H7 (cell line): ENCODE results near the gene SUN5. TPM values are rescaled to one million over a fixed set of nuclear protein-coding genes. Genes with fewer than 3 reads are reported as not detected.

ENCODE experiments used
- DNase-seq: peaks from one replicate; pipeline ENCODE4 v3.0.0; 2012
- H3K27me3 ChIP-seq: 2 replicates; pipeline ENCODE4 v1.6.0; 2011; ENCODE audit warnings: mild to moderate bottlenecking, low read length; ENCODE audit not compliant: control insufficient read depth, insufficient read depth
- H3K36me3 ChIP-seq: replicated peaks from 2 replicates; pipeline ENCODE4 v1.5.1; 2011; ENCODE audit warnings: low read length; ENCODE audit not compliant: control insufficient read depth, insufficient read depth
- H3K4me3 ChIP-seq: 2 replicates; pipeline ENCODE4 v1.5.1; 2011; ENCODE audit warnings: low read depth, mild to moderate bottlenecking, control low read depth, low read length, moderate library complexity; ENCODE audit not compliant: insufficient read depth
- total RNA-seq: library from RNA; depleted of rRNA; stranded (reverse); fragments of >200 nt; shearing (Covaris generic); gene quantifications from 2 replicates; pipeline ENCODE4 v1.2.3, GENCODE V29; 2014

Gene SUN5
- total RNA-seq, 1 experiment from 2014 or later = not detected

DNA sequence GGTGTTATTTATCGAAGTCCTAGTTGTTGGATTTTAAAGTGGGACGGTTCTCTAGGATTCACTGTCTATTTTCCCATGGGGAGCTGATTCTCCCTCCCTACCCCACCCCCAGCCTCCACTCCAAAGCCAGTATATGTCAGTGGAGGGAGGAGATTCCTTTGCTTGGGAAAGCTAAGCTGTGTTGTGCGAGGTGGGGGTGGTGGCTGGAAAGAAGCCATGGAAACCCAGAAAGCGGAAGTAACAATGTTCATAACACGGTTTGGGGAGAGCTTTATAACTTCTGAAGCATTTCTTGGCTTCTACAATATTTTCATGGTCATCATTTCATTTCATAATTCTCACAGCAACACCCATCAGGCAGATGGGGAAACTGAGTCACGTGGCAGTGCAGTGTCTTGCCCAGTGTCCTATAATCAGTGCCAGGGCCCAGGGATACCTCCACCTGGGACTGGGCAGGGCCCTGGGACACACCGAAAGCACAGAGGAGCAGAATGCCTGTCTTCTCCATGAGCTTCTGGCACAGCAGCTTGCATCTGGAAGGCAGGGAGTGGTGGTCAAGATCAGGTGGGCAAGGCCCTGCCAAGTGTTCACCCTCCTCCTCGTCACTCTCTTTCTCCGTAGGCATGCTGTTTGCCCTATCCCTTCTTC lies 4.5 kb downstream of the SUN5 start:
- Histone ChIP-seq H3K36me3 (no peaks in the 10 kb centered on the region), H3K4me3 (no peak overlapping the region), H3K27me3 (no peaks in the 10 kb centered on the region)
- no peak for DNase-seq

DNA sequence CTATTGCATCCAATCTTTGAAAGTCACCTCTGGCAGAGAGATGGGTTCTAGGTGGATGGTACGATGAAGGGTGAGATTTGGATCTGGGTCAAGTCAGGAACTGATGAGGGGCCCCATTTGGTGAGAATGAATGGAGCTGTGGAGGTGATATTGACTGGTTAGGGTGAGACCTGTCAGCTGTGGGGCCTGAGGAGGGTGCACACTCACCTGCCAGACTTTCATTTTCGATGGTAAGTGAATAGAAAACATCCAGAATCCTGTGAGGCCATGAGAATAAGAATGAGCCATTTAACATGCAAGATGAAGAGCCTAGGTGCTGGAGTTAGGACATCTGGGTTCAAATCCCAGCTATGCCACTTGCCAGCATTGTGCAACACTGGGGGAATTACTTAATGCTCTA lies 6.8 kb downstream of the SUN5 start:
- Histone ChIP-seq H3K4me3 (no peak overlapping the region), H3K36me3 (no peaks in the 10 kb centered on the region), H3K27me3 (no peaks in the 10 kb centered on the region)
- no peak for DNase-seq

DNA sequence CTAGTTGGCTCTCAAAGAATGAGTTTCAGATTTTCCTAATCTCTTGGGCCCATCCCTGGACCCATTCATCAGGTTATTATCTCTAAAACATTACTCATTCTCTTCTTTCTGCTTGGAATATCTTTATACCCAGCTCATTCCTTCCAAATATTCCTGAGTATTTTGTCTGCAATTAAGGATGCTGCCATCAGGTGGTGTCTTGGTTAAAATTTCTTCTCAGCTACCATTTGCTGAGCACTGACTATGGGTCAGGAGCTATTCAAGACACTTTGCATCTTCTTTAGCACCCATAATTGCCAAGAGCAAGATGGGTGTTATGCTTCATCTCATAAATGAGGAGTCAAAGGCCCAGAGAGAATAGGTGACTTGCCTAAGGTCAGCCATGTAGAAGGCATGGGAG lies 8.4 kb downstream of the SUN5 start:
- H3K36me3 ChIP-seq = no peaks in the 10 kb centered on the region
- H3K4me3 ChIP-seq = no peak overlapping the region
- no peaks in the 10 kb centered on the region for H3K27me3 ChIP-seq
- DNase-seq = no peak

DNA sequence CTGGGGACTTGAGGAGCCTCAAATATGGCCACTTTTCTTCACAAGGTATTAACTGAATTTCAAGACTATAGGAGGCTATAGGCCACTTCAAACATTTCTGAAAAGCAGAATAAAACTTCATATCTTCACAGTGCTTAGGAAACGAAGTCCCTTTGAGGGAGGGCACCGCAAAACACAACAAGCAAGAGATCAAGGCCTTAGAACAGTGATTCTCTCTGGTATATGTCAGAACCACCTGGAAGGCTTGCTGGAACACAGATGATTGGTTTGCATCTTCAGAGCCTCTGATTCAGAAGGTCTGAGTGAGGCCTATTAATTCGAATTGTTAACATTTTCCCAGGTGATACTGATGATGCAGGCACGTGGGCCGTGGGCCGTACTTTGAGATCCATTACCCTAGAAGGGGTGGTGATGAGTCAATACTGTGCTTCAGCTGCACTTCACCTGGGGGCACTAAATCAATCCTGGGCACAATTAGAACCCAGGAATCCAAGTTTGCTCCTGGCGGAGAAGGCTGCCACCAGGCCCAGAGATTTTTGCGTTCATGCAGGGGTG lies 10.7 kb downstream of the SUN5 start:
- H3K4me3 ChIP-seq = no peak overlapping the region
- H3K27me3 ChIP-seq = no peaks in the 10 kb centered on the region
- DNase-seq = no peak
- no peaks in the 10 kb centered on the region for H3K36me3 ChIP-seq

DNA sequence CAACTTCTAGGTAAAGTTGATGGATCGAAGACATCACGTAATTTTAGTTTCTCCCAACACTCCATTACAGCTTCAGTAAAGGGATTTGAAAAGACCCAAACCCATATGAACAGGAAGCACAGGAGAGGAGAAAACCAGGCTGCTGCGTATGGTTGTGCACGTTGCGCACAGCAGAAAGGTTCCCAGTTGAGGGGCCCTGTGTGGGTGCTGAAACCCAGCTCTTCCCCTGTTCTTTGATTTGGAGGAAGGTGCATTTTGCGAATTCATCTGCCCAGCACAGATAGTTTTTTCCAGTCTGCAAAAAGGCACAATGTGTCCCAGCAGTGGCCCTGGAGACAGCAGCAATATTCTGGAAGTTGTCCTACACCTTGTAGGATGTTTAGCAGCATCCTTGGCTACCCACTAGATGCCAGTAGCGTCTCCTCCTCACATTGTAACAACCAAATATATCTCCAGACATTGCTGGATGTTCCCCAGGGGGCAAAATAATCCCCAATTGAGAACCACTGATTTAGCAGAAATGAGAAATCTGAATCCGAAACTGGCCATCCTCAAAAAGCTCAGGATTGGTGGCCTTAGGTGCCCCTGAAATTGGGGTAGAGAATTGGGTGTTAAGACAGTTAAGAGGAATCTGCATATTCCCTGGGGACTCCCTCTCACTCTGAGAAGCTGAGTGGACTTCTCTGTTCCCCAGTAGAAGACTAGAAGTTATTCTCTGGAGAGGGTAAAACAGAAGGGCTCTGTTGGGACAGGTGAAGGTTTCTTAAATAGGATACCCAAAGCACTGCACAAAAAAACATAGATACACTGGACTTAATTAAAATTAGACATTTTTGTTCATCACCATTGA lies 12.2 kb downstream of the SUN5 start:
- no peak overlapping the region for H3K4me3 ChIP-seq
- no peaks in the 10 kb centered on the region for H3K36me3 ChIP-seq
- H3K27me3 ChIP-seq = no peaks in the 10 kb centered on the region
- no peak for DNase-seq

DNA sequence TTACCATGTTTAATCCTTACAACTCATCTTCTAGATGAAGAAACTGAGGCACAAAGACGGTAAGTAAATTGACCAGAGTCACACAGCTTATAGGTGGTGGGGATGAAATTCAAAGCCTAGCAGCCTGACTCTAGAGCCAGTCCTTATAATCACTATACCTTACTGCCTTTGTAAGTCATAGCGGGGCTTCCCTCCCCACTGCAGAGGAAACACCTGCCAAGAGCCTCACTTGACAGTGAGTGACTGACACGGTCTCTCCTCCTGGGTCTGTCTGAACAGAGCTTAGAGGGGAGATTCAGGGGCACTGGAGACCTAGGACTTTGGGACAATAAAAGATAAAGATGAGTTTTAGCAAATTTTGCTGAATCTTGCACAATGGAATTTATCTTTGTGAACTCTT lies 12.8 kb downstream of the SUN5 start:
- Histone ChIP-seq H3K36me3 (no peaks in the 10 kb centered on the region), H3K27me3 (no peaks in the 10 kb centered on the region), H3K4me3 (no peak overlapping the region)
- DNase-seq = no peak

DNA sequence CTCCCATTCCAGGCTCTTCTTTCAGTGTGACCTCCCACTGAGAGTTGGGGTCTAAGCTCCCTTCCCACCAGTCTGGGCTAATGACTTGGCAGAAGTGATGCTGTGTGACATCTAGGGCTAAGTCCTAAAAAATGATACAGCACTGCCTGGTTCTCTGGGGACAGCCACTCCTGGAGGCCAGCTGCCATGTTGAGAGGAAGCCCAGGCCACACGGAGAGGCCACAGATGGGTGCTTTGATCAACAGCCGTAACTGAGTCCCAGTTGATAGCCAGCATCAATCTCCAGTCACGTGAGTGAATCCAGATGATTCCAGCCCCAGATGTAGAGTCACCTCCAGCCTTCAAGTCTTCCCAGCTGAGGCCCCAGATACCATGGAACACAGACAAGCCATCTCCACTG lies 13.8 kb downstream of the SUN5 start:
- no peak for DNase-seq
- Histone ChIP-seq H3K4me3 (no peak overlapping the region), H3K36me3 (no peaks in the 10 kb centered on the region), H3K27me3 (no peaks in the 10 kb centered on the region)

DNA sequence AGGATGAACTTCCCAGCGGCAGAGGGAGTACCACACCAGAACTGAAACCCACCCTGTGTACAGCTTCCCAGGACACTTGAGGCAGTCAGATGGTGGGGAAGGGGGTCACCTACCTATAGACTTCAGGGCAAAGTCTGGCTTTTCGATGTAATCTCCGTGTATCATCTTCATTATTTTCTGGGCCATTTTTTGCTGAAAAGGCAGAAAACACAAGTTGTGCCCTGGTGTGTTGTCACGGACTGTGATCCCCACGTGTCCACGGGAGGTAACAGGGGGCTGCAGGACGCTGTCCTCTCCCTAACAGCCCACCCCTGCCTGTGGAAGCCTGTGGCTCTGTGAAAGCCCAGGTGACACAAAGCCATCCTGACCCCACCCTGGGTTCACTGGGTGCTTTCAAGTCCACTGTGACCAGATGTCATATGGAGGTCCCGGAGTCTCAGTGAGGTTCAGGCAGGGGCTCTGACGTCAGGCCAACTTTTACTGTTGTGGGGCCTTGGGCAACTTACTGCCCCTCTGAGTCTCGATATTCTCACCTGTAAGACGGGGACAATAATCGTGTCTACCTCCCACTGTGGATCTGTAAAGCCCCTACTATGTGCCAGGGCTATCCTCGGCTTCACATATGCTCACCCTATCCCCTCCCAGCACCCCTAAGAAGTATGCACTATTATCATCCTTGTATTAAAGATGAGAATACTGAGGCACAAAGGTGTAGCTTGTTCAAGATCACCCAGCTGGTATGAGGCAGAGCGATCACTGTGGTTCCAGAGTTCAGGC lies 14.5 kb downstream of the SUN5 start:
- Histone ChIP-seq H3K27me3 (no peaks in the 10 kb centered on the region), H3K36me3 (no peaks in the 10 kb centered on the region), H3K4me3 (no peak overlapping the region)
- DNase-seq = no peak

DNA sequence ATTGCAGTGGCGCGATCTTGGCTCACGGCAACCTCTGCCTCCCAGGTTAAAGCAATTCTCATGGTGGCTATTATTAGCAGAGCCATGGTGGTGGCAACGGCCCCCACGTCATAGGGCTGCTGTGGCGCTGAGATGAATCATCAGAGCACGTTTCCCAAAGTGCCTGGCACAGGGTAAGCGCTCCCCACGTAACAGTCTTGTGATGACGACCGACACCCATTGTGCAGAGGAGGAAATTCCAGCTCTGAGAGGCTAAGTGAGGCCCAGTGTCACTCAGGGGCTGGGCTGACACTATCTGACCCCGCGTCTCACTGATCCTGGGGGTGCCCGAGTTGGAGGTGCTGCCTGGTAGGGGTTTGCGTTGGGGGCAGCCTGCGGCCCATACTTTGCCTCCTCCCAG lies 16.2 kb downstream of the SUN5 start:
- no peaks in the 10 kb centered on the region for H3K27me3 ChIP-seq
- H3K4me3 ChIP-seq = no peak overlapping the region
- no peak for DNase-seq
- no peaks in the 10 kb centered on the region for H3K36me3 ChIP-seq

DNA sequence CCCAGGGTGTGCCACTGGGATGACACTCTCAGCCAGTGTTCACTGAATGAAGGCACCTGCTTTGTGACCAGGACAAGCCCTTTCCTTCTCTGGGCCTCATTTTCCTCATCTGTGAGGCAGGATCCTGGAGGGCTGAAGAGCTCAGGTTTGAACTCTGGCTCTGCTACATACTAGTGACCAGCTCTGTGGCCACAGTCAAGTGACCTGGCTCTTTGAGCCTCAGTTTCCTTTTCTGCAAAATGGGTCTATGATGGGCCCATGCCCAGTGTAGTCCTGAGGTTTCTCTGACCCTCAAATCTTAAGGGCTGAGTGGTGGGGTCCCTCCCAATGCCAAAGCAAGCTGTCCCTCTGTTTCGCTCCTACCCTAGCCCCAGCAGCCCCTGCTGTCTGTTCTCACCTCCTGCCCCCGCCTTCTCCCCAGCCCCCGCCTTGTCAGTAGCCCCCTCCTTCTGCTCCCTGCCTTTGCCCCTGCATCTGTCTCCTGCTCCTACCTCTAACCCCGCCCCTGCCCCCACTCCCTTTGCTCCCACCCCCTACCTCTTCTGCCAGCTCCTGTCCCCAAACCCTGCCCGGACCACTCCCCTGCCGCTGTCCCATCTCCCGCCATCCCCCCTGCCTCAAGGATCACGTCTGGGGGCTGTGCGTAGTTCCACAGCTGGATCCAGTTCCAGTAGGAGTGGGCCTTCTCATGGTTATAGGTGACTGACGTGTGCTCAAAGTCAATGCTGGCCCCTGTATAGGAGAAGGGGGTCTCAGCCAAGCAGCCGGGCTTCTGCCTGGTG lies 17.0 kb downstream of the SUN5 start:
- no peak for DNase-seq
- no peaks in the 10 kb centered on the region for H3K27me3 ChIP-seq
- no peaks in the 10 kb centered on the region for H3K36me3 ChIP-seq
- H3K4me3 ChIP-seq = no peak overlapping the region

DNA sequence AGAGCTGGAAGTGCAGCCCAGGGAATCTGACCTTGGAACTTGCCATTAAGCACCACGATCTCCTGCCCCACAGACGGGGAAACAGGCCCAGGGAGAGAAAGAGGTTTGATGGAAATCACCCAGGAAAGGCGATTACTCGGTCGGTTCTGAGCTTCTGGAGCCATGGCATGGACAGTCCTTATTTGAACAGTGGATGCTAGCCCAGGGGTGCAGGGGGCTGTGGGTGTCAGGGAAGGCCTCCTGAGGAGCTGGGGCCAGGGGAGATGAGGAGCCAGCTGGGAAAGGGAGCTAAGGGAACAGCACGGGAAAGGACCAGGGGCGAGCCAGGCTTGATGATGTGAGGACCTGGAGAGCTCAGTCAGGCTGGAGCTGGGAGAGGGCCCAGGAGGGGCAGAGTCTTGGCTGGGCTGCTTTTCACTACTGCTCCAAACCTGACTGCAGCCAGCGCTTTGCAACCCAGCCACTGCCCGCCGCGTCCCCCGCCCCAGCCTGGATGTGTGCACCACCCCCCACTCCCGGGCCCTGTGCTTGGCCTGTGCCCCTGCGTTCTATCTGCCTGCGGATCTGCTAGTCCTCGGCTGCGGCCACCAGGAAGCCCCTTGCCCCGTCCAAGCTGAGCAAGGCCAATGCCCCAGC lies 17.8 kb downstream of the SUN5 start:
- Histone ChIP-seq H3K36me3 (no peaks in the 10 kb centered on the region), H3K4me3 (no peak overlapping the region)

DNA sequence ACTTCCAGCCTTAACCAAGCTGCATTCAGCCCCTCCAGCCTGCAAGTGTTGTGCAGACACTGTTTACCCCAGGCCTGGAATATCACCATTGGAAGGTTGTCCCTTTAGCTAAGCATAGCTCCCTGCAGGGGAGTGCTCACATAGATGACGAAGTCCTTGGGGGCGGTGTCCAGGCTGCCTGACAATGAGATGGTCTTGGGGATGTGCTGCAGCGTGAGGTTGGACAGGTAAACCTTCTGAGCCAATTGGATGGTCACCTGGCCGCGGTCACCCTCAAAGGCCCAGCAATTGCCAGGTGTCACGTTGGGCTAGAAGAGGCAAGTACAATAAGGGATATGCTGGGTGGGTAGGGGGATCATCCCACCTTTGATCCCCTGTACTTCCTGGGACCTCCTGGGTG lies 18.6 kb downstream of the SUN5 start:
- H3K4me3 ChIP-seq = no peak overlapping the region
- H3K36me3 ChIP-seq = no peaks in the 10 kb centered on the region
- no peak for DNase-seq
- no peaks in the 10 kb centered on the region for H3K27me3 ChIP-seq

More for the DNA sequence above, 17.8 kb downstream of the SUN5 start:
- DNase-seq = peak; percentile 54
- no peaks in the 10 kb centered on the region for H3K27me3 ChIP-seq

DNA sequence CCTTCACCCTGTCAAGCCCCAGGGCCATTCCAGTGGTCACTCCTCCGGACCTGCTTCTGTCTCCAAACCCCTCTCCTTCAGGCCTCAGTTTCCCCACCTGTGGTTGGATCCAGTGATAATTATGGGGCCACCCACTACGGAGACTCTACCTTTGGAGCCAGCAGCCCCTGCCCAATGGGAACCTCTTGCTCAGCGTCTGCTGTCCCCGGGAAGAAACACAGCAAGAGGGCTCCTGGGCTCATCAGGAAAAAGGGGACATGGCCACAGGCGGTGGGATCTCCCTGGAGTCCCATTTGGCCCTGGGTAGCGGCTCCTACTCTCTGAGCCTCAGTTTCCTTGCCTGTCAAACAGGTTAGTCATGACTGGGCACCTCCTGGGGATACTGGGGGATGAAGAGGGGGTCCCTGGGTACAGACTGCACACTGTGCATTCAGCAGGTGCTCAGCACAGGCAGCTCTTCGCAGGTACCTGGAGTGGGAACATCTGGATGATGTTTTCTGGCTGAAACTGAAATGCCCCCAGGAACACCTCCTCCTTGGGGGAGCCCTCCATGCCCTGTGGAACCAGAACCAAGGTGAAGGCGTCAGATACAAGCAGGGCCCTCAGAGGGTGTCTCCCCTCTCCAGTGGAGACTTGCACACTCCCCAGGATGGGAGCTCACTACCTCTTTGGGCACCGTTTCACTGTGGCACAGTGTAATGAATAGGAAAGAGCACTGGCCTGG lies 19.4 kb downstream of the SUN5 start:
- Histone ChIP-seq H3K36me3 (no peaks in the 10 kb centered on the region), H3K4me3 (no peak overlapping the region), H3K27me3 (no peaks in the 10 kb centered on the region)
- no peak for DNase-seq
